Panc1 (cell line): ENCODE measurements around the gene CASP4. TPM values are rescaled to one million over a fixed set of nuclear protein-coding genes. Genes with fewer than 3 reads are reported as not detected.

Experiments
- ATAC-seq: fragments of 200-7000 bp; cut with Tn5 transposase; 2 replicates; pipeline ENCODE4 v1.9.1; 2020; ENCODE audit warnings: mild to moderate bottlenecking, moderate library complexity
- BruUV-seq: library from RNA; stranded (reverse); fragments of 400-500 nt; replicated peaks from 2 replicates; lab custom pipeline; 2021; lab: Mats Ljungman, UMichigan
- CTCF ChIA-PET: fragments of 300-600 bp; sonication (Branson Sonifier 250); formaldehyde crosslinking; loops from one replicate; lab custom pipeline; 2022; ENCODE audit warnings: antibody characterized with exemption; lab: Charles Lee
- POLR2A ChIA-PET: fragments of 300-600 bp; sonication (Branson Sonifier 250); formaldehyde crosslinking; loops from one replicate; lab custom pipeline; 2022; ENCODE audit warnings: antibody characterized with exemption; lab: Charles Lee
- DNase-seq: peaks from one replicate; pipeline ENCODE4 v3.0.0-alpha.2; 2010; ENCODE audit warnings: low read depth, low spot score
- H3K27ac ChIP-seq: 2 replicates; pipeline ENCODE4 v1.5.1; 2011; ENCODE audit warnings: mild to moderate bottlenecking, low read length, inconsistent platforms
- H3K27me3 ChIP-seq: fragments of 200-500 bp; sonication (Bioruptor generic); 2 replicates; pipeline ENCODE4 v1.6.0; 2014; ENCODE audit warnings: low read length, inconsistent platforms; ENCODE audit not compliant: control insufficient read depth, insufficient read depth
- H3K36me3 ChIP-seq: fragments of 200-500 bp; sonication (Bioruptor generic); 2 replicates; pipeline ENCODE4 v1.5.1; 2014; ENCODE audit warnings: inconsistent platforms, mild to moderate bottlenecking, low read length, moderate library complexity; ENCODE audit not compliant: control insufficient read depth, insufficient read depth
- H3K4me1 ChIP-seq: 2 replicates; pipeline ENCODE4 v1.5.1; 2011; ENCODE audit warnings: inconsistent platforms, mild to moderate bottlenecking, low read length, moderate library complexity; ENCODE audit not compliant: control insufficient read depth, insufficient read depth
- H3K4me3 ChIP-seq, 2 experiments: 2 replicates each; pipeline ENCODE4 v1.5.1; 2011 to 2012; ENCODE audit warnings: low read depth in 2 of 2, low read length in 2 of 2, mild to moderate bottlenecking in 2 of 2, inconsistent platforms in 1 of 2, moderate library complexity in 1 of 2
- H3K9me3 ChIP-seq: fragments of 200-500 bp; sonication (Bioruptor generic); 2 replicates; pipeline ENCODE4 v1.5.1; 2014; ENCODE audit warnings: low read depth, mild to moderate bottlenecking, inconsistent platforms, low read length, moderate library complexity; ENCODE audit not compliant: control insufficient read depth, insufficient read depth
- POLR2AphosphoS5 ChIP-seq: IDR thresholded peaks from 2 replicates; pipeline ENCODE4 v1.6.1; 2012; ENCODE audit warnings: mild to moderate bottlenecking, low read depth, low read length, moderate library complexity
- SIN3A ChIP-seq: IDR thresholded peaks from 2 replicates; pipeline ENCODE4 v1.6.1; 2012; ENCODE audit warnings: low read depth, mild to moderate bottlenecking, low read length, moderate library complexity, borderline replicate concordance; ENCODE audit not compliant: insufficient read depth
- TCF7L2 ChIP-seq: IDR thresholded peaks from 2 replicates; pipeline ENCODE4 v1.6.1; 2011; ENCODE audit warnings: mild to moderate bottlenecking, low read depth, low read length, inconsistent platforms
- in situ Hi-C: cut with HindIII; loops from 2 replicates; pipeline ENCODE4 v1.10.0; 2016; ENCODE audit warnings: low sequenced_read_pairs, low pct_unique_long_range_greater_than_20kb
- intact Hi-C: fragments of 100-400 bp; cut with micrococcal nuclease; formaldehyde crosslinking; loops from one replicate; pipeline ENCODE4 v1.10.0; 2022; ENCODE audit not compliant: unreplicated experiment
- total RNA-seq: library from RNA; stranded (reverse); gene quantifications from one replicate; pipeline ENCODE4 v1.2.1, GENCODE V29; 2021; ENCODE audit not compliant: unreplicated experiment
- TF ChIP-seq, protein P1 (sequence below), 2 experiments: IDR thresholded peaks; 2 replicates each; pipeline ENCODE4 v1.6.1; 2011 to 2012; ENCODE audit warnings: low read depth in 2 of 2, control low read depth in 1 of 2, low read length in 1 of 2, mild to moderate bottlenecking in 1 of 2, moderate library complexity in 1 of 2; ENCODE audit not compliant: insufficient read depth in 1 of 2
- TF ChIP-seq, protein P2 (sequence below): fragments of 450-650 bp; IDR thresholded peaks from 2 replicates; pipeline ENCODE4 v1.5.1; 2017; ENCODE audit warnings: mild to moderate bottlenecking

Gene CASP4
- total RNA-seq, 1 experiment from 2014 or later: 25.8 TPM

DNA sequence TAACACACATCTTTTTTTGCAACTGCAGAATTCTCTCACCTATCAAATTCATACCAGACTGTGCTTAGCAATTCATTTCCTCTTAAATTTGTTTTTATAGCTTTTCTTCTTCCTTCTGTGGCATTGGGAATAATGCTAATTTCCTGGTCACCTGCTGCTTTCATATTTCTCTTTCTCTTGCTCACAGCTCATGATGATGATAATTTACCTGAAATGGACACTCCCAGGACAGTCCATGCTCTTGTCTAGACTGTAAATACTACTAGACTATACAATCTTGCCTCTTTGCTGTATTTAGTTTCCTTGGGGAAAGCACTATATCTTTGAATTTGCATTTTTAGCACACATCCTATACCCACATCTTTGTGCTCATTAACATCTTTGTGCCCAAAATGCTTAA, 39.1 kb upstream of the CASP4 start:
- CTCF ChIA-PET: no interaction called here
- H3K4me1 ChIP-seq: no peaks in the 10 kb centered on the region
- in situ Hi-C loops: no loop called here
- no TSS peak for BruUV-seq
- TF ChIP-seq POLR2AphosphoS5 (no peak), SIN3A (no peak), TCF7L2 (no peak)
- TF ChIP-seq, protein P1, sequence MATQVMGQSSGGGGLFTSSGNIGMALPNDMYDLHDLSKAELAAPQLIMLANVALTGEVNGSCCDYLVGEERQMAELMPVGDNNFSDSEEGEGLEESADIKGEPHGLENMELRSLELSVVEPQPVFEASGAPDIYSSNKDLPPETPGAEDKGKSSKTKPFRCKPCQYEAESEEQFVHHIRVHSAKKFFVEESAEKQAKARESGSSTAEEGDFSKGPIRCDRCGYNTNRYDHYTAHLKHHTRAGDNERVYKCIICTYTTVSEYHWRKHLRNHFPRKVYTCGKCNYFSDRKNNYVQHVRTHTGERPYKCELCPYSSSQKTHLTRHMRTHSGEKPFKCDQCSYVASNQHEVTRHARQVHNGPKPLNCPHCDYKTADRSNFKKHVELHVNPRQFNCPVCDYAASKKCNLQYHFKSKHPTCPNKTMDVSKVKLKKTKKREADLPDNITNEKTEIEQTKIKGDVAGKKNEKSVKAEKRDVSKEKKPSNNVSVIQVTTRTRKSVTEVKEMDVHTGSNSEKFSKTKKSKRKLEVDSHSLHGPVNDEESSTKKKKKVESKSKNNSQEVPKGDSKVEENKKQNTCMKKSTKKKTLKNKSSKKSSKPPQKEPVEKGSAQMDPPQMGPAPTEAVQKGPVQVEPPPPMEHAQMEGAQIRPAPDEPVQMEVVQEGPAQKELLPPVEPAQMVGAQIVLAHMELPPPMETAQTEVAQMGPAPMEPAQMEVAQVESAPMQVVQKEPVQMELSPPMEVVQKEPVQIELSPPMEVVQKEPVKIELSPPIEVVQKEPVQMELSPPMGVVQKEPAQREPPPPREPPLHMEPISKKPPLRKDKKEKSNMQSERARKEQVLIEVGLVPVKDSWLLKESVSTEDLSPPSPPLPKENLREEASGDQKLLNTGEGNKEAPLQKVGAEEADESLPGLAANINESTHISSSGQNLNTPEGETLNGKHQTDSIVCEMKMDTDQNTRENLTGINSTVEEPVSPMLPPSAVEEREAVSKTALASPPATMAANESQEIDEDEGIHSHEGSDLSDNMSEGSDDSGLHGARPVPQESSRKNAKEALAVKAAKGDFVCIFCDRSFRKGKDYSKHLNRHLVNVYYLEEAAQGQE (IDR thresholded peaks at IDR 0.05; ENCODE audit: insufficient read depth in 1 of 2, low read depth in 2 of 2, low read length in 1 of 2): no peak
- TF ChIP-seq, protein P2, sequence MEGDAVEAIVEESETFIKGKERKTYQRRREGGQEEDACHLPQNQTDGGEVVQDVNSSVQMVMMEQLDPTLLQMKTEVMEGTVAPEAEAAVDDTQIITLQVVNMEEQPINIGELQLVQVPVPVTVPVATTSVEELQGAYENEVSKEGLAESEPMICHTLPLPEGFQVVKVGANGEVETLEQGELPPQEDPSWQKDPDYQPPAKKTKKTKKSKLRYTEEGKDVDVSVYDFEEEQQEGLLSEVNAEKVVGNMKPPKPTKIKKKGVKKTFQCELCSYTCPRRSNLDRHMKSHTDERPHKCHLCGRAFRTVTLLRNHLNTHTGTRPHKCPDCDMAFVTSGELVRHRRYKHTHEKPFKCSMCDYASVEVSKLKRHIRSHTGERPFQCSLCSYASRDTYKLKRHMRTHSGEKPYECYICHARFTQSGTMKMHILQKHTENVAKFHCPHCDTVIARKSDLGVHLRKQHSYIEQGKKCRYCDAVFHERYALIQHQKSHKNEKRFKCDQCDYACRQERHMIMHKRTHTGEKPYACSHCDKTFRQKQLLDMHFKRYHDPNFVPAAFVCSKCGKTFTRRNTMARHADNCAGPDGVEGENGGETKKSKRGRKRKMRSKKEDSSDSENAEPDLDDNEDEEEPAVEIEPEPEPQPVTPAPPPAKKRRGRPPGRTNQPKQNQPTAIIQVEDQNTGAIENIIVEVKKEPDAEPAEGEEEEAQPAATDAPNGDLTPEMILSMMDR: no peak
- H3K27ac ChIP-seq: no peak overlapping the region
- no peaks in the 10 kb centered on the region for H3K27me3 ChIP-seq
- H3K4me3 ChIP-seq: no peak overlapping the region
- ATAC-seq (no peak), DNase-seq (no peak)
- H3K9me3 ChIP-seq: no peaks in the 10 kb centered on the region
- H3K36me3 ChIP-seq: no peaks in the 10 kb centered on the region
- POLR2A ChIA-PET: no interaction called here
- intact Hi-C loops: no loop called here

- intact Hi-C loops (no loop called here), in situ Hi-C loops (no loop called here)
- DNase-seq (no peak), ATAC-seq (no peak)
- ChIA-PET POLR2A (no interaction called here), CTCF (no interaction called here)
- no peaks in the 10 kb centered on the region for H3K4me1 ChIP-seq
- TF ChIP-seq, protein P2: no peak
- TF ChIP-seq, protein P1 (IDR thresholded peaks at IDR 0.05; ENCODE audit: insufficient read depth in 1 of 2, low read depth in 2 of 2, low read length in 1 of 2): no peak
- no peak for TF ChIP-seq POLR2AphosphoS5
- no peak for TF ChIP-seq TCF7L2
- TF ChIP-seq SIN3A: no peak
- H3K9me3 ChIP-seq: no peaks in the 10 kb centered on the region
- H3K4me3 ChIP-seq: no peak overlapping the region
- no peak overlapping the region for H3K27ac ChIP-seq
- H3K36me3 ChIP-seq: no peaks in the 10 kb centered on the region
- no TSS peak for BruUV-seq
- H3K27me3 ChIP-seq: no peaks in the 10 kb centered on the region
Observed at GRCh38 chr11:105005451-105005845, 37.1 kb upstream of the CASP4 start.
